ENCODE results near the gene FAM20B.

GRCh38 chr1:179081687-179082332 is 56.1 kb downstream of the FAM20B start, which contains the start of gene TOR3A:
- TF ChIP-seq CTCF (conservative IDR thresholded peaks at IDR 0.05 in 1 of 2, IDR thresholded peaks at IDR 0.05 in 1 of 2; ENCODE audit: extremely low read depth in 1 of 2, insufficient read depth in 1 of 2, low read depth in 1 of 2, low read length in 2 of 2) = no peak
- TF ChIP-seq EZH2 (IDR thresholded peaks at IDR 0.05; ENCODE audit: borderline replicate concordance, low read length) = no peak
